OCI-LY7 (cell line): Measurements from ENCODE around the gene ATP6AP1. TPM values are rescaled to one million over a fixed set of nuclear protein-coding genes. Genes with fewer than 3 reads are reported as not detected.

Experiments
- BruUV-seq: library from RNA; stranded (reverse); fragments of 400-500 nt; replicated peaks from 2 replicates; lab custom pipeline; 2021; lab: Mats Ljungman, UMichigan
- CTCF ChIA-PET: fragments of 300-600 bp; sonication (Branson Sonifier 250); formaldehyde crosslinking; loops from one replicate; lab custom pipeline; 2022; ENCODE audit warnings: antibody characterized with exemption; ENCODE audit not compliant: unreplicated experiment; lab: Charles Lee
- POLR2A ChIA-PET: fragments of 300-600 bp; sonication (Branson Sonifier 250); formaldehyde crosslinking; loops from one replicate; lab custom pipeline; 2022; ENCODE audit warnings: antibody characterized with exemption; lab: Charles Lee
- DNase-seq: peaks from one replicate; pipeline ENCODE4 v3.0.0-alpha.2; 2015; ENCODE audit warnings: low spot score
- H2AFZ ChIP-seq: fragments of 200-600 bp; sonication (generic), shearing (Covaris generic); 2 replicates; pipeline ENCODE4 v1.6.1; 2014; ENCODE audit warnings: mild to moderate bottlenecking, antibody characterized with exemption, low read length, moderate library complexity
- H3K27ac ChIP-seq: fragments of 200-600 bp; sonication (generic); 2 replicates; pipeline ENCODE4 v1.5.1; 2014; ENCODE audit warnings: mixed run types, low read depth, mild to moderate bottlenecking, moderate library complexity, low read length, inconsistent platforms; ENCODE audit not compliant: poor library complexity, severe bottlenecking
- H3K36me3 ChIP-seq: fragments of 200-600 bp; sonication (generic); 2 replicates; pipeline ENCODE4 v1.6.1; 2014; ENCODE audit warnings: mild to moderate bottlenecking, antibody characterized with exemption, low read length, moderate library complexity, mixed read lengths; ENCODE audit not compliant: insufficient read depth
- H3K4me1 ChIP-seq: fragments of 200-600 bp; sonication (generic); 2 replicates; pipeline ENCODE4 v1.5.1; 2014; ENCODE audit warnings: mild to moderate bottlenecking, low read length; ENCODE audit not compliant: insufficient read depth, poor library complexity, severe bottlenecking
- H3K4me2 ChIP-seq: fragments of 200-600 bp; sonication (generic); 2 replicates; pipeline ENCODE4 v1.6.1; 2014; ENCODE audit warnings: mild to moderate bottlenecking, low read length
- H3K4me3 ChIP-seq: fragments of 200-600 bp; sonication (generic); 2 replicates; pipeline ENCODE4 v1.5.1; 2014; ENCODE audit warnings: mild to moderate bottlenecking, low read depth, low read length; ENCODE audit not compliant: poor library complexity, severe bottlenecking
- H3K79me2 ChIP-seq: fragments of 200-600 bp; sonication (generic); 2 replicates; pipeline ENCODE4 v1.6.1; 2016; ENCODE audit warnings: low read depth, mild to moderate bottlenecking, low read length, moderate library complexity, mixed read lengths; ENCODE audit not compliant: insufficient read depth
- H3K9me2 ChIP-seq: fragments of 200-600 bp; sonication (generic); 2 replicates; pipeline ENCODE4 v1.6.1; 2016; ENCODE audit warnings: mild to moderate bottlenecking, low read length, mixed read lengths; ENCODE audit not compliant: insufficient read depth
- H3K9me3 ChIP-seq: fragments of 200-600 bp; sonication (generic); 2 replicates; pipeline ENCODE4 v1.6.1; 2014; ENCODE audit warnings: mild to moderate bottlenecking, mixed run types, low read length, mixed read lengths
- H4K20me1 ChIP-seq: fragments of 200-600 bp; sonication (generic); 2 replicates; pipeline ENCODE4 v1.6.1; 2014; ENCODE audit warnings: mild to moderate bottlenecking, antibody characterized with exemption, low read length, moderate library complexity, mixed read lengths; ENCODE audit not compliant: insufficient read depth
- CTCF ChIP-seq: fragments of 200-600 bp; sonication (generic); conservative IDR thresholded peaks from 2 replicates; pipeline ENCODE4 v1.5.1; 2014; ENCODE audit warnings: mild to moderate bottlenecking, antibody characterized with exemption, low read length, moderate library complexity, mixed read lengths
- EZH2phosphoT487 ChIP-seq: fragments of 200-600 bp; sonication (generic); IDR thresholded peaks from 2 replicates; pipeline ENCODE4 v1.6.1; 2018; ENCODE audit warnings: low read depth, borderline replicate concordance, mild to moderate bottlenecking, mixed run types, antibody characterized with exemption, low read length, moderate library complexity, mixed read lengths
- intact Hi-C: fragments of 100-400 bp; cut with micrococcal nuclease; formaldehyde crosslinking; loops from one replicate; pipeline ENCODE4 v1.10.0; 2022; ENCODE audit not compliant: unreplicated experiment
- total RNA-seq, 2 experiments: library from RNA; depleted of rRNA in 1 of 2; stranded (reverse); fragments of >200 nt in 1 of 2; shearing (Covaris generic) in 1 of 2; gene quantifications; 2 replicates each; pipeline ENCODE4 v1.2.3, GENCODE V29; 2014 to 2022

The ATP6AP1 gene
- total RNA-seq, 2 experiments from 2014 or later, result 26.4 to 39.5 TPM

GRCh38 chrX:154449618-154450017 is 21.1 kb downstream of the ATP6AP1 start:
- Histone ChIP-seq H3K4me3 (no peak overlapping the region), H3K27ac (no peak overlapping the region), H2AFZ (no peak overlapping the region), H3K4me2 (no peak overlapping the region), H3K79me2 (no peaks in the 10 kb centered on the region), H4K20me1 (no peaks in the 10 kb centered on the region), H3K9me2 (no peaks in the 10 kb centered on the region), H3K4me1 (peaks cover 3% of the 10 kb centered on the region), H3K36me3 (no peaks in the 10 kb centered on the region), H3K9me3 (no peaks in the 10 kb centered on the region)
- BruUV-seq, result no TSS peak
- TF ChIP-seq EZH2phosphoT487, result no peak
- TF ChIP-seq CTCF, result no peak
- intact Hi-C loops, result no loop called here
- DNase-seq, result no peak
- POLR2A ChIA-PET, result no interaction called here
- CTCF ChIA-PET, result no interaction called here

DNA sequence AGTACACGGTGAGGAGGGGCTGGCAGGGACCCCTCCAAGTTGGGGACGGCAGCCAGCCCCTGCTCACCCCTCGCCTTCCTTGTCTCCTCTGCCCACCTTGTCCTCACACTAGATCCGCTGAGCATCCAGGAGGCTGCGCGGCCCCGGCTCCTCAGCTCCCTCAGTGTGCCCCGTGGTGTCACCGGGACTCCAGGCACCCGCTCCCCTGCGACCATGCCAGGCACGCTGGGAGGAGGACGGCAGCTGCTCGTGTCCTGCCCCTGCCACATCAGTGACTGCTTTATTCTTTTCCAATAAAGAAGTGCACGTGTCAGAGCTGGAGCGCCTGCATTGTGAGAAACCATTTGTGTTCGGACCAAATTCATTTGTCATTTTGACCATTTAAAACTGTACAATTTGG is 21.8 kb downstream of the ATP6AP1 start:
- H3K79me2 ChIP-seq, result no peaks in the 10 kb centered on the region
- no peaks in the 10 kb centered on the region for H3K36me3 ChIP-seq
- H3K4me3 ChIP-seq, result no peak overlapping the region
- intact Hi-C loops, result no loop called here
- H3K9me2 ChIP-seq, result no peaks in the 10 kb centered on the region
- H2AFZ ChIP-seq, result no peak overlapping the region
- TF ChIP-seq EZH2phosphoT487 (no peak), CTCF (no peak)
- DNase-seq, result no peak
- H3K4me1 ChIP-seq, result no peaks in the 10 kb centered on the region
- no TSS peak for BruUV-seq
- no peak overlapping the region for H3K27ac ChIP-seq
- H3K9me3 ChIP-seq, result no peaks in the 10 kb centered on the region
- H3K4me2 ChIP-seq, result no peak overlapping the region
- ChIA-PET POLR2A (no interaction called here), CTCF (no interaction called here)
- no peaks in the 10 kb centered on the region for H4K20me1 ChIP-seq

DNA sequence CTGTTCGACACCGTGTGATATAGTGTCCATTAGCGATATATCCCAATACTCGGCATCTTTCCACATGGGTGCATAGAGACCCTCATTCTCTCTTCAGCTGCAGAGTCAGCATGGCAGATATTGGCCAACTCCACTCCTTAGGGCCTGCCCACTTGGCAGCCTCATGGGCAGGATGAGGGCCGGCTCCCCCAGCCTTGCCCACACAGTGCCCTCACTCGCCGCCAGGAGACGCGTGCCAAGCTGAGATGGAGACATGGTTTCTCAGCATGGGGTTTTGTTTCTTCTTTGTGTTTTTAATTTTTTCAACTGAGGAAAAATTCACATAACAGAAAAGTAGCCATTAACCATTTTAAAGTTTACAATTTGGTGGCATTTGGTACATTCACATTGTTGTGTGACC is 24.3 kb downstream of the ATP6AP1 start:
- BruUV-seq, result no TSS peak
- no peak for DNase-seq
- Histone ChIP-seq H3K27ac (no peak overlapping the region), H2AFZ (no peak overlapping the region), H3K9me3 (no peaks in the 10 kb centered on the region), H3K4me2 (no peak overlapping the region), H4K20me1 (no peaks in the 10 kb centered on the region), H3K79me2 (no peaks in the 10 kb centered on the region), H3K36me3 (no peaks in the 10 kb centered on the region), H3K4me3 (no peak overlapping the region), H3K4me1 (no peaks in the 10 kb centered on the region), H3K9me2 (no peaks in the 10 kb centered on the region)
- ChIA-PET CTCF (no interaction called here), POLR2A (interaction anchor here (0.7 kb wide), 1 partner anchor 26 kb away, joined by 3 read pairs; no protein-coding TSS in a partner anchor)
- TF ChIP-seq EZH2phosphoT487 (no peak), CTCF (no peak)
- intact Hi-C loops, result no loop called here
